ES-I3 (cell line): ENCODE results near the gene TSHZ1.

Experiments used
- H3K36me3 ChIP-seq: 2 replicates; pipeline ENCODE4 v1.6.1; 2013; ENCODE audit warnings: mild to moderate bottlenecking, low read length, control low read depth, moderate library complexity; ENCODE audit not compliant: insufficient read depth
- H3K4me1 ChIP-seq: 2 replicates; pipeline ENCODE4 v1.6.1; 2013; ENCODE audit warnings: mild to moderate bottlenecking, control low read depth, low read length; ENCODE audit not compliant: insufficient read depth
- H3K9ac ChIP-seq: 2 replicates; pipeline ENCODE4 v1.6.1; 2013; ENCODE audit warnings: low read depth, mild to moderate bottlenecking, low read length, moderate library complexity
- H3K9me3 ChIP-seq: 2 replicates; pipeline ENCODE4 v1.6.1; 2013; ENCODE audit warnings: mild to moderate bottlenecking, low read length, moderate library complexity; ENCODE audit not compliant: control insufficient read depth, insufficient read depth

TSHZ1 gene

GRCh38 chr18:75249672-75250470 lies 39.3 kb downstream of the TSHZ1 start:
- Histone ChIP-seq H3K4me1 (no peaks in the 10 kb centered on the region), H3K9me3 (no peaks in the 10 kb centered on the region), H3K36me3 (no peaks in the 10 kb centered on the region), H3K9ac (no peak overlapping the region)

- no peaks in the 10 kb centered on the region for H3K4me1 ChIP-seq
Observed at GRCh38 chr18:75250471-75250821, 39.8 kb downstream of the TSHZ1 start.

DNA sequence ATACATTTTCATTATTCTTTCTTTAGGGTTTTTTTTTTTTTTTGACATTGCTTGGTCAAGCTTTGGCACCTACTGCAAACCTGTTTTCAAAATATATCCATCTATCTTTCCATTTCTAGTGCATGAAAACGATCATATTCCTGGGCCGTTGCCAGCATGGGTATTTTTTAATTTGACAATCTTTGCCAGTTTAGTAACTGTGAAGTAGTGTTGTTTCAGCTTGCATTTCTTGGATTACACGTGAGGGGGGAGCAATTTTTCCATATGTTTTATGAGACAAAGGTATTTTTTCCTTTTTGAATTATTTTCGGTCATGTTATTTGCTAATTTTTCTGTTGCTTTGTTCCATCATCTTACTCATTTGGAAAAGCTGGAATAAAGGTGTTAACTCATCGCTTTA lies 40.9 kb downstream of the TSHZ1 start:
- Histone ChIP-seq H3K9me3 (no peaks in the 10 kb centered on the region), H3K36me3 (no peaks in the 10 kb centered on the region), H3K4me1 (no peaks in the 10 kb centered on the region), H3K9ac (no peak overlapping the region)

More at GRCh38 chr18:75250471-75250821, 39.8 kb downstream of the TSHZ1 start:
- Histone ChIP-seq H3K9me3 (no peaks in the 10 kb centered on the region), H3K36me3 (no peaks in the 10 kb centered on the region), H3K9ac (no peak overlapping the region)

DNA sequence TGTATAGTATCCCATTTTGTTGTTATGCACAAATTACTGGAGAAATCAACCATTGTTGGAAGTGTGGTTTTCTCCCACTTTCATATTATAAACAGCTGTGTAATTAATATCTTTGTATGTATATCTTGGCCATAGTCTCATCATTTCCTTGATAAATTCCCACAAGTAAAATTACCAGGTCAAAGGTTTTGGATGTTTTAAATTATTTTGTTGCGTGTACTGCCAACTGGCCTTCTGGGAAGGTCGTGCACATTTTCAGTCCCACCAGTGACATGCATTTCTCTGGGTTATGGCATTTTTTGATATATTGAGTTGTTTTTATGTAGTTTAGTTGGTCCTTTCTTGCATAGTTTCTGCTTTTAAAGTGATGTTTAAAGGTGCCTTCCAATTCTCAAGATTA lies 41.5 kb downstream of the TSHZ1 start:
- Histone ChIP-seq H3K4me1 (no peaks in the 10 kb centered on the region), H3K36me3 (no peaks in the 10 kb centered on the region), H3K9me3 (no peaks in the 10 kb centered on the region), H3K9ac (no peak overlapping the region)

DNA sequence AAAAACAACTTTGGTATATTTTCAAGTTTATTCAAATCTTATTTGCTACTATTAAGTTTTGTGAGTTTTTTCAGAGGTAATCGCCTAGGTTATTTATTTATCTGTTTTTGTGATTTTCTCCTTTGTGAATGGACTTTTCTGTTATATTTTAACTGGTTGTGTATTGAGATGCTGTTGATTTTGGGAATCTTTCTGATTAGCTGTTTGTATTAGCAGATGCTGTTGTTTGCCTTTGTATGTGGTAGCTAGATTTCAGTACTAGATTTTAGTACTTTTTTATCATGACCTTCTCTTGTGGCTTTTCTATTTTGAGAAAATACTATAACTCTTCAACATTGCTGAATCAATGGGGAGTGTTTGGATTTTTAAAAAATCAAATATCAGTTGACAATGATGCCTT lies 42.4 kb downstream of the TSHZ1 start:
- no peaks in the 10 kb centered on the region for H3K4me1 ChIP-seq
- H3K36me3 ChIP-seq: no peaks in the 10 kb centered on the region
- no peak overlapping the region for H3K9ac ChIP-seq
- no peaks in the 10 kb centered on the region for H3K9me3 ChIP-seq

DNA sequence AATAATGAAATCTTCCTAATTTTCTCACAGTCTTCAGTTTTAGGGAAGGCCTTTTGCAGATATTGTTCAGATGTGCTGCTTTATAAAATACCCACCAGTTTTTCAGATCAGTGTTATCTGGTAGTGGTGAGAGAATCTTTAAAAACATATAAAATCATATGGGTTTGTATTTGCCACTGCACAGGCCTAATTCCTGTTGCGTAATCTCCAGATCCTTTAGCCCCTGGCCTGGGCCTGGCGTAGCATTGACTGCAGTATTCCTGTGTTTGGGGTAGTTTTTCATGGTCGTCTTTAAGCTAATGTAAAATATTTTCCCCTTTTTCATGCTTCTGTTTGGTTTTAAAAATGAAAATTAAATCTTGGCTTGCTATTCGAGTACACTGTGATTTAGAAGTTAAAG lies 43.2 kb downstream of the TSHZ1 start:
- Histone ChIP-seq H3K36me3 (no peaks in the 10 kb centered on the region), H3K9me3 (no peaks in the 10 kb centered on the region), H3K9ac (no peak overlapping the region), H3K4me1 (no peaks in the 10 kb centered on the region)

- Histone ChIP-seq H3K36me3 (no peaks in the 10 kb centered on the region), H3K9ac (no peak overlapping the region), H3K4me1 (no peaks in the 10 kb centered on the region), H3K9me3 (no peaks in the 10 kb centered on the region)
Observed at GRCh38 chr18:75255094-75255493, 44.5 kb downstream of the TSHZ1 start.

DNA sequence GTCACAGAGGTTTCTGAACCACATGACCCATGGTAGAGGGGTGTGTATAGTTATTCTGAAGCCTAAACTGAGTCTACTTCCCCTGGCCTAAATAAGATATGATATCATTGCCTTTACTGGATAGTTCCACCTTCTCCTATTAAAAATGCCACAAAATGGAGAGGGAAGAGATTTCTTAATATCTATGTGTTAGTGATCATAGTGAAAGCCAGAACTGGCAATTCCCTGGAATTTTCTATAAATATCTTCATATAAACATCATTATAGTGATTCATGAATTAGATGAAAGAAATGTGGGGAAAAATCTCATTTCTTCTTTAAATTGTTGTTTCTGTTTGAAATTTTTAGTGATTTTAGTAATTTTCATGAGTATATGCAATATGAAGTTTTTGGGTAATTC lies 45.8 kb downstream of the TSHZ1 start:
- no peaks in the 10 kb centered on the region for H3K9me3 ChIP-seq
- no peak overlapping the region for H3K9ac ChIP-seq
- no peaks in the 10 kb centered on the region for H3K36me3 ChIP-seq
- H3K4me1 ChIP-seq: no peaks in the 10 kb centered on the region

DNA sequence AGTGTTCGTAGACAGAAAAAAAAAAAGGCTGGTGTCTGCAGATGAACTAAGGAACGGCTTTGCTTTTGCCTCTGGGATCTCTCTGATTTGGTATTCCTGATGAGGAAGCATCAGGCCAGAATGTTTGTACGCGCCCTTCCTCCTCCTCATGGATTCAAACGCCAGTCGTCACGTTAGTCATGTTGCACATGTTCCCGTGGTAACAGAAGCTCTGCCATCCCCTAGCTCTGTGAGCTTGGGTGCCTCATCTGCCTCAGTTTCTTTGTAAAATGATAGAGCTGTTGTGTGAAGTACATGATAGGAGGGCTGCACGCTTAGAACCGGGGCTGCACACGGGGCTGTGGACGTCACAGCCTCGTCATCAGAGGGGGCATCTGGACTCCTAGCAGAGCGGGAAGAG lies 47.0 kb downstream of the TSHZ1 start:
- Histone ChIP-seq H3K36me3 (no peaks in the 10 kb centered on the region), H3K4me1 (no peaks in the 10 kb centered on the region), H3K9ac (no peak overlapping the region), H3K9me3 (no peaks in the 10 kb centered on the region)

DNA sequence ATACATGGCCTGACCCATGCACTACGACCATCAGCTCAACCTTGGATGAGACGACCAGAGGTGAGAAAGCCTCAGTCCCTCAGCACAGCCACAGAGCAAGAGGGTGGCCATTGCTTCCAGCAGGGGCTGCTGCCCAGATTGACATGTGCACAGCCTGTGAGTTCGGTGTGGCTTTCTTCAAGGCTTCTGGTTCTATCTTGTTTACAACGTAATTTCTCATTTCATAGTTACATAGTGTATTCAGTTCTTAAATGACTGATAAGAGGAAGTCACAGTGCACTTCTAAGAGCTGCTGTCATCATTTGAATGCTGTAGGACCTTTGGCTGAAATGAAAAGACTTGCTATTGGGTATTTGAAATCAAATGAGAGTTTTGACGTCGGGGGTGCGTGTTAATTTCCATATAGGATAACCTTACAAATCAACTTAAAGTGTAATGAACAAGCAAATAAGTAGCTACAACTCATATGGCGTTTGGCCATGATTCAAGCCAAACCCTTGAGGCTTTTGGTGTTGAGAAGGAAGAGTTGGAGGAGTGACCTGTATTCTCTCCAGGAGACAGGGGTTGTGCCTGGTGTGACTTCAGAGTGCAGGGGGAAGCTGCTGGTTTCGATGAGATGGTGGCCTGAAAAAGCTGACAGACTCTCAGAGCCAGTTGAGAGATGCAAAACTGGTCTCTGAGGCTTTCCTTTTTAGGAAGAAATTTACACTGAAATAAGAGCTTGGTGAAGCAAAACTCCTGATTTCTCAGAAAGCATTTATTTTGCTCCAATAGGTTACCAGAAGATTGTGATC lies 51.0 kb downstream of the TSHZ1 start:
- Histone ChIP-seq H3K9ac (no peak overlapping the region), H3K36me3 (no peaks in the 10 kb centered on the region), H3K9me3 (no peaks in the 10 kb centered on the region), H3K4me1 (no peaks in the 10 kb centered on the region)

- Histone ChIP-seq H3K9me3 (no peaks in the 10 kb centered on the region), H3K4me1 (no peaks in the 10 kb centered on the region), H3K9ac (no peak overlapping the region), H3K36me3 (no peaks in the 10 kb centered on the region)
Observed at GRCh38 chr18:75262511-75262910, 51.9 kb downstream of the TSHZ1 start.

GRCh38 chr18:75264195-75264594 lies 53.6 kb downstream of the TSHZ1 start:
- no peaks in the 10 kb centered on the region for H3K4me1 ChIP-seq
- no peak overlapping the region for H3K9ac ChIP-seq
- no peaks in the 10 kb centered on the region for H3K9me3 ChIP-seq
- H3K36me3 ChIP-seq: no peaks in the 10 kb centered on the region

GRCh38 chr18:75264926-75265597 lies 54.5 kb downstream of the TSHZ1 start:
- no peaks in the 10 kb centered on the region for H3K4me1 ChIP-seq
- H3K9ac ChIP-seq: no peak overlapping the region
- H3K36me3 ChIP-seq: no peaks in the 10 kb centered on the region
- H3K9me3 ChIP-seq: no peaks in the 10 kb centered on the region

- H3K9ac ChIP-seq: no peak overlapping the region
- no peaks in the 10 kb centered on the region for H3K36me3 ChIP-seq
- H3K4me1 ChIP-seq: no peaks in the 10 kb centered on the region
- no peaks in the 10 kb centered on the region for H3K9me3 ChIP-seq
Observed at GRCh38 chr18:75265872-75266271, 55.3 kb downstream of the TSHZ1 start.
